Thoracic aorta (tissue), 2 donors: Measurements from ENCODE around the gene FIS1. TPM values are rescaled to one million over a fixed set of nuclear protein-coding genes. Genes with fewer than 3 reads are reported as not detected.

Experiments
- ATAC-seq: fragments of 150-250 bp; one replicate; pipeline ENCODE4 v1.8.0; 2017; ENCODE audit warnings: low read depth; ENCODE audit not compliant: insufficient number of reproducible peaks, low FRiP score
- DNase-seq: peaks from one replicate; pipeline ENCODE4 v3.0.0-alpha.2; 2020; ENCODE audit warnings: low spot score
- H3K27ac ChIP-seq, 2 donors: fragments of 200-600 bp; sonication (generic); 1 replicate in 1 of 2; 2 replicates in 1 of 2; pipeline ENCODE4 v1.5.1; 2016; ENCODE audit warnings: mild to moderate bottlenecking in 2 of 2, moderate library complexity in 2 of 2
- H3K27me3 ChIP-seq: fragments of 200-600 bp; sonication (generic); replicated peaks from 2 replicates; pipeline ENCODE4 v1.6.0; 2016; ENCODE audit warnings: mild to moderate bottlenecking; ENCODE audit not compliant: insufficient read depth
- H3K36me3 ChIP-seq: fragments of 200-600 bp; sonication (generic); one replicate; pipeline ENCODE4 v1.5.1; 2016
- H3K4me1 ChIP-seq, 2 donors: fragments of 200-600 bp; sonication (generic); 1 replicate in 1 of 2; 2 replicates in 1 of 2; pipeline versions ENCODE4 v1.5.1 to v1.6.0; 2016; ENCODE audit warnings: low read depth in 2 of 2, mild to moderate bottlenecking in 1 of 2; ENCODE audit not compliant: control insufficient read depth in 1 of 2
- H3K4me3 ChIP-seq: fragments of 200-600 bp; sonication (generic); 2 replicates; pipeline ENCODE4 v1.5.1; 2016; ENCODE audit warnings: mild to moderate bottlenecking
- H3K9me3 ChIP-seq: fragments of 200-600 bp; sonication (generic); 2 replicates; pipeline ENCODE4 v1.5.1; 2016
- total RNA-seq, 2 donors: library from RNA; depleted of rRNA; stranded (reverse); fragments of >200 nt; gene quantifications; one replicate each; pipeline versions ENCODE4 v1.1.0 to v1.2.3, GENCODE V29; 2016
- TF ChIP-seq, protein P1 (sequence below): fragments of 200-600 bp; sonication (generic); IDR thresholded peaks from one replicate; pipeline ENCODE4 v1.5.1; 2019; ENCODE audit warnings: antibody characterized with exemption

Gene FIS1
- total RNA-seq, 2 donors from 2014 or later = 135 to 181 TPM

DNA sequence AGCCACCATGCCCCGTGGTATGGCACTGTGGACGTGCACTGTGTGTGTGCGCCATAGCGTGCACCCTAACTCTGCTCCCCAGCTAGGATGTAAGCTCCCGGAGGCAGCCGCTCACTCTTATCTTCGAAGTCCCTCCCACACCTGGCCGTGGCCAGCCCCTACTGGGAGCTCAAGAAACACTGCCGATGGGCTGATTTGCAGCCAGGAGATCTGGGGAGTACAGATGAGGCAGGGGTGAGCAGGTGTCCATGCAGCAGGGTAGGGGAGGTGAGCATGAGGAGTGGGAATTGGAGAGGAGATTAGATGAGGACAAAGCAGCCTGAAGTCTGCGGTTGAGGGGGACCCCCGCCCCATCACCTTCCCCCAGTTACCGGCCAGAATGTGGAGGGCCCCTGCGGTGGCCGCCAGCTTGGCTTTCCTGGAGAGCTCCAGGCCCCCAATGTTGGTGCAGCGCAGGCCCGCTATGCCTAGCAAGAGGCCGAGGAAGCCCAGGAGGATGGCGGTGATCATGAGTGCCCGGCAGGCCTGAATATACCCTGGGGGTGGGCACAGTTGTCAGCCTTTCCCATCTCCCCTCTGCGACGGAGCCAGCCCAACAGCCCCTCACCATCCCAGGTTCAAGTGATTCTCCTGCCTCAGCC is 10.9 kb downstream of the FIS1 start:
- DNase-seq (no peak), ATAC-seq (no peak)
- no peaks in the 10 kb centered on the region for H3K27me3 ChIP-seq
- peaks cover 0 to 4% of the 10 kb centered on the region in 2 donors for H3K4me1 ChIP-seq
- TF ChIP-seq, protein P1, sequence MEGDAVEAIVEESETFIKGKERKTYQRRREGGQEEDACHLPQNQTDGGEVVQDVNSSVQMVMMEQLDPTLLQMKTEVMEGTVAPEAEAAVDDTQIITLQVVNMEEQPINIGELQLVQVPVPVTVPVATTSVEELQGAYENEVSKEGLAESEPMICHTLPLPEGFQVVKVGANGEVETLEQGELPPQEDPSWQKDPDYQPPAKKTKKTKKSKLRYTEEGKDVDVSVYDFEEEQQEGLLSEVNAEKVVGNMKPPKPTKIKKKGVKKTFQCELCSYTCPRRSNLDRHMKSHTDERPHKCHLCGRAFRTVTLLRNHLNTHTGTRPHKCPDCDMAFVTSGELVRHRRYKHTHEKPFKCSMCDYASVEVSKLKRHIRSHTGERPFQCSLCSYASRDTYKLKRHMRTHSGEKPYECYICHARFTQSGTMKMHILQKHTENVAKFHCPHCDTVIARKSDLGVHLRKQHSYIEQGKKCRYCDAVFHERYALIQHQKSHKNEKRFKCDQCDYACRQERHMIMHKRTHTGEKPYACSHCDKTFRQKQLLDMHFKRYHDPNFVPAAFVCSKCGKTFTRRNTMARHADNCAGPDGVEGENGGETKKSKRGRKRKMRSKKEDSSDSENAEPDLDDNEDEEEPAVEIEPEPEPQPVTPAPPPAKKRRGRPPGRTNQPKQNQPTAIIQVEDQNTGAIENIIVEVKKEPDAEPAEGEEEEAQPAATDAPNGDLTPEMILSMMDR = no peak
- no peak overlapping the region for H3K4me3 ChIP-seq
- H3K27ac ChIP-seq = no peak overlapping the region
- no peaks in the 10 kb centered on the region for H3K9me3 ChIP-seq
- H3K36me3 ChIP-seq = peaks cover 4% of the 10 kb centered on the region

DNA sequence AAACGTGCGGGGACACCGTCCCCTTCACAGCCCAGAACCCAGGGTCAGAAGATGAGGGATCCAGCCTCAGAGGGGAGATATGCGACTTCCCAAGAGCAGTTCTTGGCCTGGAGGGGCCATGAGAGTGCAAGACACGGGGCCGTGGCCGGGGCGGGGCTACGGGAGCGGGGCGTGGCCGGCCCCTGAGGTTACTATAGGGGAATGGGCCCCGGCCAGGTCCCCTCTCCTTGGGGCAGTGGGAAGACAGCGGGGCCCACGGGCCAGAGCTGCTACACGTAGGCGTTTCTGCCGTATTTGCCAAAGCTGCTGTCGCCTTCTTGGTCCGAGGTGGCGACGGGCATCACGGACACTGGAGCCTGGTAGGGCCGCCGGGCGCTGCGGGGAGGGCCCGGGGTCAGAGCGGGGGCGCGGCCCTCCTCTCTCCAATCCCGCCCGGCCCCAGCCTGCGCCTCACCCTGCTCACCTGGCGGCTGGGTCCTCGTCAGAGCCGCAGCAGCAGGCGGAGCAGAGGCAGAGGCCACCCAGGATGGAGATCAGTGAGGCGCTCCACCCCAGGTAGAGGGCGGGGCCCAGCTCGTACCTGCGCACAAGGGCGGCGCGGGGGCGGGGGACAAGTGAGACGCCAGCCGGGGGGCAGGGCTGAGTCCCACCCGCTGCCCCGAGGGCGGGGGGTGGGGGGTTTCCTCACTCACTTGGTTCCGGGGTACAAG is 12.6 kb downstream of the FIS1 start:
- Histone ChIP-seq H3K9me3 (no peaks in the 10 kb centered on the region), H3K4me3 (no peak overlapping the region), H3K36me3 (peaks cover 7% of the 10 kb centered on the region), H3K4me1 (peaks cover 0 to 3% of the 10 kb centered on the region in 2 donors), H3K27ac (no peak overlapping the region), H3K27me3 (no peaks in the 10 kb centered on the region)
- no peak for ATAC-seq
- DNase-seq = no peak
- TF ChIP-seq, protein P1 = no peak

DNA sequence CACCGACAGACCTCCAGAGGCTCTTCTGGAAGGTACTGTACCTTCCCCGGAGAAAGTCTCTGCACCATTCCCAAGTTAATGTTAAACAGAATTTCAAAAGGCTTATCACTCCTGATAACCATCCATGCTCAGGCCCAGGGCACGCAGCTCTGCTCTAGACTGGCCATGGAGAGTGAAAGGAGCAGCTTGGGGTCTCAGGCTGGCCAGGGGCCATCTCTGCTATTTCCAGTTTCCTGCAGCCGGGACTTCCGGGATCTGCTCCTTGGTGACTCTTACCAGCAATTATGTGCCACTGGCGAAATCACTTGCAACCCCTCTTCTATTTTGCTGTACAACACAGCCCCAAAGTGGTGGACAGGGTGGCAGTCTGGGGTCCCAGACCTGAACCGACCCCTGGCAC is 13.2 kb downstream of the FIS1 start:
- H3K36me3 ChIP-seq = peaks cover 11% of the 10 kb centered on the region
- TF ChIP-seq, protein P1 = no peak
- no peaks in the 10 kb centered on the region for H3K9me3 ChIP-seq
- no peak for DNase-seq
- H3K27ac ChIP-seq = no peak overlapping the region
- H3K27me3 ChIP-seq = no peaks in the 10 kb centered on the region
- H3K4me1 ChIP-seq = no peaks in the 10 kb centered on the region
- H3K4me3 ChIP-seq = no peak overlapping the region
- ATAC-seq = no peak

DNA sequence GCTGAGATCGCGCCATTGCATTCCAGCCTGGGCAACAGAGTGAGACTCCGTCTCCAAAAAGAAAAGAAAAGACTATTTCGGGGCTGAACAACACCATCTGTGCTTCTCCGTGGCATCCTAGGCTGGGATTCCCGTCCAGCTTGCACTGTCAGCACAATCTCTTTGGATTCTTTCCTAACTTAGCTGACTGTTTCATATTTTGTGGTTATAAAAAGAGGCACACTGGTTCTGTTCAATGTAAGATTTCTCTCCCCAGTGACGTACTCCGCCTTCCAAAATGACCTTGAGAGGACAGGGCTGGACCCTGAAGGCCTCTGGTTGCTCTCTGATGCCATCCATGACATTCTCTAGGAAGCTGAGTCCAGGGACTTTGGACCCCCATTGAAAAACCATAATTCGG is 18.2 kb downstream of the FIS1 start:
- no peak overlapping the region for H3K4me3 ChIP-seq
- no peak for ATAC-seq
- H3K27me3 ChIP-seq = no peaks in the 10 kb centered on the region
- peaks cover 39% of the 10 kb centered on the region for H3K36me3 ChIP-seq
- no peak for DNase-seq
- TF ChIP-seq, protein P1 = no peak
- no peaks in the 10 kb centered on the region for H3K9me3 ChIP-seq
- H3K4me1 ChIP-seq = no peaks in the 10 kb centered on the region
- H3K27ac ChIP-seq = no peak overlapping the region

DNA sequence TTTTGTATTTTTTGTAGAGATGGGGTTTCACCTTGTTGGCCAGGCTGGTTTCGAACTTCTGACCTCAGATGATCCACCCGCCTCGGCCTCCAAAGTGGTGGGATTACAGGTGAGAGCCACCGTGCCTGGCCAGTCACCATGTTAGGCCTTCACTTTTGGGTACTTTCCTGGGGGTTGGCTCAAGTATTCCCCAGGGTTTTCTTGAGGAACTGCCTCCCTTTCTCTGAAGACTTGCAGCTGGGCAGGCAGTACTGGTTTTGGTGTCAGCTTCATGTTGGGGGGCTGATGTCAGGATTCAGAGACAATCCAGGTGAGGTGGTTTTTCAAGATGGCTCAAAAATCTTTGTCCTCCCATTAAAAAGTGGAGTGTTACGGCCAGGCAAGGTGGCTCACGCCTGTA is 19.2 kb downstream of the FIS1 start:
- TF ChIP-seq, protein P1 = no peak
- Histone ChIP-seq H3K27ac (no peak overlapping the region), H3K27me3 (no peaks in the 10 kb centered on the region), H3K9me3 (no peaks in the 10 kb centered on the region), H3K4me3 (no peak overlapping the region), H3K36me3 (peaks cover 39% of the 10 kb centered on the region), H3K4me1 (no peaks in the 10 kb centered on the region)
- ATAC-seq (no peak), DNase-seq (no peak)
